Stimulated activated CD4-positive, alpha-beta T cell treated with anti-CD3 and anti-CD28 coated beads, Interleukin-15, amount 100 ng/mL, for 24 hours (primary cell): ENCODE measurements around the gene NFATC2.
A peak's percentile ranks its signal among the peaks of the same experiment; 100 is the strongest.
"Not testable (repeated sequence)": the region's sequence is repeated elsewhere in the genome, so short reads cannot be mapped to it uniquely, and the experiment has no call there.

ENCODE experiments used
- DNase-seq: peaks from one replicate; pipeline ENCODE4 v3.0.0-alpha.2; 2020

The NFATC2 gene

DNA sequence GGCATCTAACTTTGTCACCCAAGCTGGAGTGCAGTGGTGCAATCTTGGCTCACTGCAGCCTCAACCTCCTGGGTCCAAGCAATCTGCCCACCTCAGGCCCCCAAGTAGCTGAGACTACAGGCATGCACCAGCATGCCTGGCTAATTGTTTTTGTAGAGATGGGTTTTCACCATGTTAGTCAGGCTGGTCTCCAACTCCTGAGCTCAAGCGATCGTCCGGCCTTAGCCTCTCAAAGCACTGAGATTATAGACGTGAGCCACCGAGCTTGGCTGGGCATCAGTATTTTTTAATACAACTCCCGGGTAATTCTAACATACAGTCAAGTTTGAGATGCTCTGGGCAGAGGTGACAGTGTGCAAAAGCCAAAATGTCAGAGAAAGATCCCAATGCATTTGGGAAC lies 73.5 kb downstream of the NFATC2 start:
- no peak for DNase-seq

DNA sequence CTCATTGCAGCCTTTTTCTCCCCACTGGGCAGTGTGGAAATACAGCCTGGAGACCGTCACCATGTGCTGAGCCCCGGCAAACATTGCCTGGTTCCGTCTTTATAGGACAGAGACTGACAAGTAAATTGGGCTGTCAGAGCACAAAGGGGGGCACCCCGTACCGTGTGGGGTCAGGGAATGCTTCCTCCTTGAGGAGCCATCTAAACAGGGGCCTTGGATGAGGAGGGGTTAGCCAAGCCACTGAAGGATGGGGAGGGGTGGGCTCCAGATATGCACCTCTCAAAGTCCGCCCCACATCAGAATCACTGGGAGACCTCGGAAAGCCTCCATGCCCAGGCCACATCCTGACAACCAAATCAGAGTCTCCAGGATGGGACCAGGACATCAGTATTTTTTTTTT lies 73.9 kb downstream of the NFATC2 start:
- DNase-seq: no peak

DNA sequence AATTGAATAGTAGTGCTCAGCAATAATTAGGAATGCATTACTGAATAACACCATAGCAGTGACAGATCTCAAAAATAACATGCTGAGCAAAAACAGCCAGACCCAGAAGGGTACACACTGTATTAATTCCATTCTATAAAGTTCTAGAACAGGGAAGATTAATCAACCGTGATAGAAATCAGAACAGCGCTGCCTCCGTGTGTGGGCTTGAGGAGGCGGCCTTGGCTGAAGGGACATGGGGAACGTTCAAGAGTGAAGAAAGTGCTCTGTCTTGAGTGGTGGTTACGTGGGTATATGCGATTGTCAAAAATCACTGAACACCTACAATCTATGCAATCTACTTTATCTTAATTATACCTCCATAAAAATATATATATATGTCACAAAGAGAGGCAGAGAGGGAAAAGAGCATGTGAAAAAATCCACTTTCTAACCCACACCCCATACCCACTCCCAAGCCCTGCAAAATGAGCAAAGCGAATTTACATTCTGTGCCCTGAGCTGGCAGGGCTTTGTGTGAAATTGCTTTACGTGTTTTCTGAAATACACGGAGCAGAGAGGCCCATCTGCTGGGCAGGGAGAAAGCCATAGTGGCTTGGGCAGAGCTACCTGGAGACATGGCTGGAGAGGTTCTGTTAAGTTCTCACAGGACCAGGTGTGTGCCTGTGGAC lies 74.4 kb downstream of the NFATC2 start:
- DNase-seq: no peak

DNA sequence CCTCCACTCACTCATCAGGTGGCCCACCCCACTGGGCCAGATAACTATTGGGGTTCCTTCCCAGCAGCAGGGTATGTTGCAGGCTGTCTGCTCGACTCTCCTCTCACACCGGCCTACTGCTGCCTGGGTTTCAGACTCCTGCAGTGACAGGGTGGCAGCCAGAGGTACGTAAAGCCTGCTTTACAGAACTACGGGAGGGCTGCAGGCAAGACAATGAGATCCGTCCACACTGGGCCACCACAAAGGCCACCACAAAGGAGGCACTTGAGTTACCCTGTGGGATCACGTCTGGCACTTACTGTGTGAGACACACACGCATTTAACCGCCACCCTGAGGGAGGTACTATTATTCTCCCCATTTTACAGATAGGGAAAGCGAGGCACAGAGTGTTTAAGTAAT lies 78.5 kb downstream of the NFATC2 start:
- DNase-seq: no peak

DNA sequence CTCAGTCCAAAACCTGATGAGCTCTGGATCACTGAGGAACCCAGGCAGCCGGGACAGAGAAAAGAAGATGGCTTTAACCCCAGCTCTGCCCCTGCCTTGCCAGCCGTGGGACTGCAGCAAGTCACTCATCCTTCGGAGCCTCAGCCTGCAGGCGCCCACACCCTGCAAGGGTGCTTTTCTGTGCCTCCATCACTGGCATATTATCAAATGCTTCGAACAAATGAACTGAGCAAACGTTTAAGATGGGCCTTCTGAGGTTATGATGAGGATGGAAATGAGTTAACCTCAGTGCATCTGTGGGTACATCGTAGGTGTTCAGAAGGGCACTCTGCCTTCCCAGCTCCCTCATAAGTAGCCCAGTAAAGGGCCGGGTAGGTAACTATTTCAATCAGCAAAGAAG lies 79.0 kb downstream of the NFATC2 start:
- DNase-seq: no peak

DNA sequence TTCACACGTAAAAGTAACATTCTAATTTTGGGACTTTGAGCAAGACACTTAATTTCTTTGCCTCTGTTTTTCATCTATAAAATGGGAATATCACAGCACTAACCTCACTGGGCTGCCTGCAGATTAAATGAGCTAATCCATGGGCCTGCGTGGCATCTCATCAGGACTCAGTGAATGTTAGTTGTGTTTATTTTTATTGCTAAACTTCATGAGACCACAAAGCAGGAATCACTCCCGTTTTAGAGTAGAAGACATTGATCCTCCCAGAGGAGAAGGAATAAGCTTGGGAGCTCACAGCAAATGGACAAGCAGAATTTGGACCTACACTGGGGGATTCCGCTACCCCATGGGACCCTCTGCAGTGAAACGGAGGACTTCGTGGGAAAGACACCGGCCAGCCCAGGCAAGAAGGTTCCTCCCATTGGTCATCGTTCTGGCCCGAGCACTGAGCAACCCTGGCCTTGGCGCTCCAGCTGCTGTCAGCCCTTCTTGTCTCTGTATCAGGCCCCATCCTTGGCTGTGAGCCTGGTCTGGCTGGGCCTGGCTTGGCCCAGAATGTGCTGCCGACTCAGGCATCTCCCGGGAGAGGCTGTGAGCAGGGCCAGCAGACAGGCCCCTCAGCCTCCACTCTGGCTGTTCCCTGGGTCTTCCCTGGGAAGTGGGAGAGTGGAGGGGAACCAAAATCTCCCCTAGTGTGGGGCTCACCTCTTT lies 79.8 kb downstream of the NFATC2 start:
- no peak for DNase-seq

DNA sequence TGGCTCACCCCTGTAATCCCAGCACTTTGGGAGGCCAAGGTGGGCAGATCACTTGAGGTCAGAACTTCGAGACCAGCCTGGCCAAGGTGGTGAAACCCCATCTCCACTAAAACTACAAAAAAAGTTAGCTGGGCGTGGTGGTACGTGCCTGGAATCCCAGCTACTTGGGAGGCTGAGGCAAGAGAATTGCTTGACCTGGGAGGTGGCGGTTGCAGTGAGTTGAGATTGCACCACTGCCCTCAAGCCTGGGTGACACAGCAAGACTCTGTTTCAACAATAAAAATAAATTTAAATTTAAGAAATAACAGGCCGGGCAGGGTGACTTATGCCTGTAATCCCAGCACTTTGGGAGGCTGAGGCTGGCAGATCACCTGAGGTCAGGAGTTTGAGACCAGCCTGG lies 80.7 kb downstream of the NFATC2 start:
- DNase-seq: not testable (repeated sequence)

DNA sequence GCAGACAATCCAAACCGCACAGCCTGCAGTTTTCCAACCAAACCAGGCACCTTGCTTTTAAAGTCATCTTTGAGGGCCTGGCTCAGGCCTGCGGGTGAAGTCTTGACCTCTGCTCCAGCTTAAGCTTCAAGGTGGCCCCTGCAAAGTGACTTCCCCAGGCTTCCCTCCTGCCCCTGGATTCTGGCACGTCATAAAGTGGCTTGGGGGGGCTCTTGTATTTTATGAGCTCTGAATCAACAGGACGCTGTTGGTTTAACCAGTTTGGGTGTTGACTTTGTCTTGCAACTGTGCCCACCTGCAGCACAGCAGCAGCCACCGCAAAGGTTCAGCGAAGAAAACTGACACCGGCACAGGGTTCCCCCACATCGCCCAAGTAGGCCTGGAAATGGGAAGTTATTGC lies 81.2 kb downstream of the NFATC2 start:
- no peak for DNase-seq

DNA sequence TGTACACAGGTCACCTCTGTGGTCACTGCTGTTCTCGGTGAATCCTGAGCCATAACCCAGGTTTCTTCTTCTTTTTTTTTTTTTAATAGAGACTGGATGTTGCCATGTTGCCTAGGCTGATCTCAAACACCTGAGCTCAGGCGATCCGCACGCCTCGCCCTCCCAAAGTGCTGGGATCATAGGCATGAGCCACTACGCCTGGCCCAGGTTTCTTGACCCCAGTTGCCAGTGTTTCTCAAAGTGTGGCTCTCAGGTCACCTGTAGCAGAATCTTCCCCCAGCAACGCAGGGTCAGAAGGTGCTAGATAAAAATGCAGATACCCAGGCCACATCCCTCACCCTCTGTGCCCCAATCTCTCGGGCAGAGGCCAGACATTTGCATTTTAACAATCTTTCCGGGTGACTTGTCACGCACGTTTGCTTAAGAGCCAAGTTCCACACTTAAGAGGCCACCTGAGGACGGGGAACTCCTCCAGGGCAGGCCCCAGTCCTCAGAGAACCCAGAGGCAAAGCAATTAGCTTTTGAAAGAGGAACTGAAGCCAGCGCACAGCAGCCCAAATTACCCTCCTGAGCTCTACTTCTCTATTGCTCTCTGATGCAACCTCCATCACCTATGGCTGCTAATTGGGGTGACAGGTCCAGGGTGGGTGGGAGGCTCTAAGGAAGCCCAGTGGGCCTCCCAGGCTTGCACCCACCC lies 81.8 kb downstream of the NFATC2 start:
- DNase-seq: no peak

DNA sequence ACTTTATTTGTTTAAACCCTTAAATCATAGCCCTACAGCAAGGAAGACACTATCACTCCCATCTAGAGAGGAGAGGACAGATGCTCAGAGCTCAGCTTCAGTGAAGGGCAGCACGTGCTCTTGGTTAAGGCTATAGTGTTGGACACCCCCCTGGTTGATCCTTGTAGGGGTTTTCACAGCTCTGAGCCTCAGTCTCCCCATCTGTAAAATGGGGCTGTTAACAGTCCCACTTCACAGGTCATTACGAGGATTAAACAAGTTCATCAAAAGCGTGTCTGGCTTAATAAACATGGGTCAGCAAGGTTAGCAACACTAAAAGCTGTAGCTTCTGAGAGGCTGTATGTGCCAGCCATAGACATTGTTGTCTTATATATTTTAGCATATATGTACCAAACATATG lies 82.4 kb downstream of the NFATC2 start:
- DNase-seq: no peak

DNA sequence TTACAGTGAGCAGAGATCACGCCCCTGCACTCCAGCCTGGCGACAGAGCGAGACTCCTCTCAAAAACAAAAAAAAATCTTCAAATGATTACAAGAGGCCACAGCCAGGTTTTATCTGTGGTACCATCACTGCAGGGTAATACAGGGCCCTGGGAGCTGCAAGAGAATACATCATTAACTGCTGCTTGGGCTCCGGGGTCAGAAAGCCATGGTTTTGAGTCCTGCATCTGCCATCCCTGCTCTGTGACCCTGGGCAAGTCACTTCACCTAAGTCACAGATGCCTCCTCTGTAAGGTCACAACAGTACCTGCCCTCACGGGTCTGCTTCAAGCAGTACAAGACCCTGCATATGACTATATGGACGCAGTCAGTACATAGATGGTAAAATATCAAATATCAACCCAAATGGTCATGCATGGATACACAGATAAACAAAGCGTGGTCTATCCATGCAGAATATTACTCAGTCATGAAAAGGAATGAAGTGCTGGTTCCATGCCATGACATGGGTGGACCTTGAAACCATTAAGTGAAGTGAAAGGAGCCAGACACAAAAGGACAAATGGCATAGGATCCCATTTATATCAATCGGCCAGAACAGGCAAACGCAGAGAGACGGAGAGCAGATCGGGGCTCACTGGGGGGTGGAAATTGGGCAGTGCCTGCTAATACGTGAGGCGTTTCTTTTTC lies 83.6 kb downstream of the NFATC2 start:
- no peak for DNase-seq

DNA sequence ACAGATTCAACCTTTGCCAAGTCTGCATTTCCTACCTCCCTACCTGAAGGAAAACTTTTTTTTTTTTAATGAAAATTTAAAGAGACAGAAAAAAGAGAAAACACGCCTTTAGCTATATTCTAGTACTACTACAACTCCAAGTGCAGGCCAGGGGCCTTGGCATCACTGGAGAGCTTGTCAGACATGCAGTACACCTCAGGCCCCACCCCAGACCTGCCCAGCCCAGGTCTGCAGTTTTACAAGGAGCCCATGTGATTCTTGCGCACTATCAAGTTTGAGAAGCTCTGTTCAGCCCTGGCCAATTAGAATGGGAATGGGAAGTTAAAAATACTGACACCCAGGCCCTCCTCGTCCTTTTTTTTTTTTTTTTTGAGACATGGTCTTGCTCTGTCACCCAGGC lies 85.0 kb downstream of the NFATC2 start:
- DNase-seq: no peak

DNA sequence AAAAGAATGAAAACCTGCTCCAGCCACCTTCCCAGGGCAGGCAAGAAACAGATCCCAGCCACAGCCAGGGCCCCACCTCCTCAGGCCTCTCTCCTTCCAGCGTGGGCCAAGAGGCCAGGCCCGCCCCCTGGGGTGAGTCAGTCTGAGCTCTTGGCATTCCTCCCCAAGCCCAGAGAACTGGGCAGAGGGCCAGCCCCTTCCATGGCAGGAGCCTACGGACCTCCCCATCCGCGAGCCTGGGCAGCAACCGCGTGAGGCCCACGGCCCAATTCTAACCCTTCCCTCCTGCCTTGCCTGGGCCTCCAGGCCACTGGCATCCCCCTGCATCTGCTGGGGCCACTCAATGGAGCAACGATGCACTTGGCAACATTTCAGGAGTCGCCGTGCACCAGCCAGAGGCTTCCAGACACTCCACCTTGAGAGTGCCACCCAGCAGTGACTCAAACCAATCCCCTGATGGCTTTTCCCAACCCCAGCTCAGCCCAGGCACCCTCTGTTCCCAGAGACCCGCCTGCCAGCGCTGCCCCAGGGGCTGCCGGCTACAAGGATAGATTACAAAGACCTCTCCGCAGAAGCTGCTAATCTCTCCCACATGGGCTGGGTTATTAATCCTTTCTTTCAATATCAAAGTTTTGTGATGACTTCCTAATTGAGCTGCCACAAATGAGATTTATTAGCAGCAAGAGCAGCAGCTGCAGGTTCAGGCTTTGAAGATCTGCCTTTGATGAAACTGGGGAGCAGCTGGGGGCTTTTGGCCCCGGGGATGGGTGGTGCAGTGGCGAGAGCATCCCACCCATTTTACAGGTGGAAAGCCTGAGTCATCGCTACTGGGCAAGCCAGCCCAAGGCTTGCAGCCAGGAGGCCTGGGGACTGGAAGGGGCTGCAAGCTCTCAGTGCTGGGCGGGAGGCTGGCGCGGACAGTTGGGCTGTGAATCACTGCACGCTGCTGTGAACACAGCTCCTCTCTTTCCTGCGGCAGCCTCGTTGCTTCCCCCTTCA lies 85.7 kb downstream of the NFATC2 start:
- peak; percentile 22 for DNase-seq

DNA sequence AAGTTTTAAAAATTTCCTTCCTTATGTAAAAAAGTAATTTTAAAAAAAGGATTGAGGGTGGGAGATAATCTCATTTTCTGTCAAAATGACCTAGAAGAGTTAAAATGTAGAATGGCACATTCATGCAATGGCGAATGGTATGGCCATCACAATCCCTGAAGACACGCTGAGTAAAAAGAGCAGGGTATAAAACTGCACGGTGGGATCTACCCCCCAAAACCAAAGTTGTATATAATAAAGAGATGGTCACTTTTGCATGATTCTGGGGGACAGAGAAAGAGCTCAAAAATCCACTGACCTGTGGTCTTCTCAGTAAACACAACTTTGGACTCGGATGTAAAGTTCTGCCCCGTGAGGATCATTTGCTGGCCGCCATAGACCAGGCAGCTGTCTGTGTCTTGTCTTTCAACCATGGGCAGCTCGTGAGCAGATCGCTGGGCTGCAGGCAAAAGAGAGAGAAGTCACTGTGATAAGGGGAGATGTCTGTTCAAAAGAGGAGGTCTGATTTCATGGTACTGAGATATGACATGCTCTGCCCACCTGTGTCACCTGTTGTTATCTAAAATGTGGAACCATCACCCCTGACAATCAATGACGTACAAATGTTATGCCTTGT lies 88.2 kb downstream of the NFATC2 start:
- no peak for DNase-seq

DNA sequence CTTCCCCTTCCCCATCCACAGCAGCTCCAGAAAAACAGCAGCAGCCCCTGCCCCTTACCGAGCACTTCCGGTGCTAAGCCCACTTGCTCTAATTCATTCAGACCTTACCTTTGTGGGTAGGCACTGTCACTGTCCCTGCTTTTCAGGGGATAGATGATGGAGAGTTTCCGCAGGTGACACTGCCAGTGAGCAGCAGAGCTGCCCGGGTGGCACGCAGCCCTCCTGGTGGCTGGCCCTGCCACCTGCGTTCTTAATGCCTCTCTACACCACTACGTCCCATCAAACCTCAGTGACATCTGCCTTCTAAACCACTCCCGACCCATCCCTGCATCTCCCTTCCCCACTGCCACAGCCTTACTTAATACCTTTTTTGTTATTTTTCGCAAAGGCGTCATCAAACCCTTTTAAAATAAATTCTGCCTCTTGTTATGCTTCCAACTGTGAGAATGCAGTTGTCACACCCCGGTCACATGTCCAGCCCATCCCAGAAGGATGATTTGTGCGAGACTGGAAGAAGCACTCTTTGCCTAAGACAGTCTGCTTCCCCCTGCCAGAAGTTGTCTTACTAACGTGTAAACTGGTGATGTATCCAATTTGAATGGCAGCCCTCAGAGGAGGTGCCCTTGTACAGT lies 89.7 kb downstream of the NFATC2 start:
- DNase-seq: no peak

DNA sequence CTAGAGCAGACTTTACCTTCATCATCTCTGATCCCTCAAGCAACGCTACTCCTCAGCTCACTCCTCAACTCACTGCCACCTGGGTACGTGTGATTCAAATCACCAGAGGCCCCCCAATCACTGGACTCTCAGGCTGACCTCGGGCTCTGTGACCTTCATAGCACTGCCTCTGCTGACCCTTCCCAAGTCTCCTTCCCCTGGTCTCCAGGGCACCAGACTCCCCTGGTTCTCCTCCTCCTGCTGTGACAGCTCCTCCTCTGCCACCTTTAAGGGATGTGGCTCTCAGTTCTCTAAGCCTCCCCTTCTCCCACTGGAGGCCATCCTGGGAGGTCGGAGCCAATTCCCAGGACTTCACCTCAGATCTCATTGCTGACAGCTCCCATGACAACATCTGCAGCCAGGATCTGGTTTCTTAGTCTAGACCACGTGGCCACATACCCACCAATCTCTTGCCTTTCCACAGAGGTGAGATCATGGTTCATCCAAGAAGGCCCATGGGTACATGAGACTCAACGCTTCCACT lies 90.4 kb downstream of the NFATC2 start:
- DNase-seq: no peak

DNA sequence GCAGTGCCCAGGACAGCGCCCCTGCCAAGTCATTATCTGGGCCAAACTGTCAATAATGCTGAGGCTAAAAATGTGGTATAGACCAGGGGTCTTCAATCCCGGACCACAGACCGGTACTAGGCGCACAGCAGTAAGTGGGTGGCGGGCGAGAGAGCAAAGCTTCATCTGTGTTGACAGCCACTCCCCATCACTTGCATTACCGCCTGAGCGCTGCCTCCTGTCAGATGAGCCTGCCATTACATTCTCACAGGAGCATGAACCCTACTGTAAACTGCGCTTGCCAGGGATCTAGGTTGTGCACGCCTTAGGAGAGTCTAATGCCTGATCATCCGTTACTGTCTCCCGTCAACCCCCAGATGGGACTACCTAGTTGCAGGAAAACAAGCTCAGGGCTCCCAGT lies 91.0 kb downstream of the NFATC2 start:
- DNase-seq: no peak

DNA sequence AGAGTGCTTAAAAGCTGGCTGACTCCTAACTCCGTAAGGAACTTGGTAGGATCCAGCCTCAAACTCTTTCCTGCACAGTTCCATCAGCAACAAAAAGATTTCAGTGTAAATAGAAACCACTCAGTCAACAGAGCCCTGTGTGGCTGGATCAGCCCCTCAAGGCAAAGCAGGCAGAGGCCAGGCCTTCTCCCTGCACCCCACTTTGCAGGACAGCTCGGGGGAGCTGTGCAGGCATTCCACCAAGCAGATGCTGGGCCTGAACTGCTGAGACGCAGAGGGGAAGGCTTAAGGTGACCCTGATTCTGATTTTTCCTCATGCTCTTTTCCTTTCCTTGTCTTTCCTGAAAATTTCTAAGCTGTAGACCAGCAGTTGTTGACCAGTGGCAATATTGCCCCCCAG lies 91.5 kb downstream of the NFATC2 start:
- no peak for DNase-seq

DNA sequence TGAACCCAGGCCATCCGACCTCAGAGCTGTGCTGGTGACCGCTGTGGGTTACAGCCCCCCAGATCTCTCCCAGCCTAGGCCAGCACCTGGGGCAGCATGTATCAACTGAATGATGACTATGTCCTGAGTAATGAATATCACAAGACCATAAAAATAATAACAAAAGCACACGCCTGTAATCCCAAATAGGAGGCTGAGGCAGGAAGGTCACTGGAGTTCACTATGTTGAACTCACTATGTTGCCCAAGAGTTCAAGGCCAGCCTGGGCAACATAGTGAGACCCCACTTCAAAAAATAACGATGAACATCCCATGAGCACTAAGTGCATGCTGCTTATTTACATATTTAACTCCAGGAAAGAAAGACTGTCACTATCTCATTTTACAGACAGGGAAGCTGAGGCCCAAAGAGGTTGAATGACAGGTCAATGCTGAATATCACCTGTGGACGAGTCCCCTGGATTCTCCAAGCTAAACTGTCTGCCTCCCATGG lies 92.3 kb downstream of the NFATC2 start:
- DNase-seq: no peak

DNA sequence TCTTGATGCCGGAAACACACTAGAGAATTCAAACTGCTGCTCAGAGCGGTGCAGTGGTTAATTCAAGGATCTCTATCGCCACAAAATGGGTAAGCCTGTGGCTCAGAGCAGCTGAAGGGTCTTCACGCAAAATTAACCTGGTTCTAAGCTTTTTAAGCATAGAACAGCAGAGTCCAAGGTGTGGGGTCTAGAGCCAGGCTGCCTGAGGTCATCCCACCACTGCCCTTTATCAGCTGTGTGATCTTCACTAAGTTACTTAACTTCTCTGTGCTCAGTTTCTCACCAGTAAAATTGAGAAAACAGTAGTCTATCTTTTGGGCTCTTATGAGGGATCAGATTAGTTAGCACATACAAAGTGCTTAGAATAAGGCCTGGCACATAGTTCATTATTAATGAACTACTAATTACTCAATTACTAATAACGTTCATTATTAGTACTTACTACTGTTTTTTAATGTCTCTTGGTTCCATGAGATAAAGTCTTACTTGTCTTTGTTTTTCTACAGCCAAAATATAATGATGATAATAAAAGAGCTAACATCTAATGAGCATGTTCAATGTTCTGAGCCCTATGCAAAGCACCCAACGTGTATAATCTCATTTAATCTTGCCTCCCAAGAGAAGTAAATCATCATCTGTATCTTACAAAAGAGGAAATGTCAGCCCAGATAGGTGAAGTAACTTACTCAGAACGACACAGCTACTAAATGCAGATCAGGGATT lies 92.9 kb downstream of the NFATC2 start:
- no peak for DNase-seq
